Thyroid gland (tissue), 4 donors: ENCODE measurements around the gene DAG1.

Source experiments
- CTCF ChIP-seq, 6 experiments: fragments of 200-600 bp in 3 of 6; fragments of 450-650 bp in 3 of 6; sonication (generic) in 3 of 6; IDR thresholded peaks; one replicate each; pipeline ENCODE4 v1.5.1; 2016 to 2019; ENCODE audit warnings: antibody characterized with exemption in 6 of 6, mild to moderate bottlenecking in 2 of 6, inconsistent platforms in 1 of 6, moderate library complexity in 1 of 6
- POLR2A ChIP-seq, 2 donors: fragments of 450-650 bp; IDR thresholded peaks; one replicate each; pipeline ENCODE4 v1.6.1; 2017; ENCODE audit warnings: antibody characterized with exemption in 2 of 2, mild to moderate bottlenecking in 2 of 2, moderate library complexity in 1 of 2

GRCh38 chr3:49554633-49555265 lies 84.7 kb downstream of the DAG1 start:
- TF ChIP-seq CTCF (IDR thresholded peaks at IDR 0.05) (no peak), POLR2A (IDR thresholded peaks at IDR 0.05) (no peak)
